ENCODE results near the gene FGF12.

FGF12 gene

GRCh38 chr3:192177383-192177782, 550.0 kb downstream of the FGF12 start:
- no peak for DNase-seq

- DNase-seq = no peak
Measured at GRCh38 chr3:192174283-192174682, 553.1 kb downstream of the FGF12 start.

- no peak for DNase-seq
Measured at GRCh38 chr3:192171213-192171612, 556.1 kb downstream of the FGF12 start.

GRCh38 chr3:192170659-192171058, 556.7 kb downstream of the FGF12 start:
- DNase-seq = no peak

DNA sequence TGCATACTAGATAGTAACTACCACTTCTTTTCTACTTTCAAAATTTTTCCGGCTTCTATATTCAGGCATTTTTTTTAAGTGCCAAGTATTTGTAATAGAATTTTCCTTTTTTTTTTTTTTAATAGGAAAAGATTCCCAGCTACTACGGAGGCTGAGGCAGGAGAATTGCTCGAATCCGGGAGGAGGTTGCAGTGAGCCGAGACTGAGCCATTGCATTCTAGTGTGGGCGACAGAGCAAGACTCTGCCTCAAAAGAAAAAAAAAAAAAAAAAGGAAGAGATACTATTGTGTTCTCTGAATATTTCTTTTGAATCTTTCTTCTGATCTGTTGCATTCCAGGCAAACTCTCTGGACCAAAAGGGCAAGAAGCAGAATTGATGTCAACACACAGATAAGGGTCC, 557.3 kb downstream of the FGF12 start:
- DNase-seq = no peak

GRCh38 chr3:192169332-192169915, 557.9 kb downstream of the FGF12 start:
- DNase-seq = no peak

DNA sequence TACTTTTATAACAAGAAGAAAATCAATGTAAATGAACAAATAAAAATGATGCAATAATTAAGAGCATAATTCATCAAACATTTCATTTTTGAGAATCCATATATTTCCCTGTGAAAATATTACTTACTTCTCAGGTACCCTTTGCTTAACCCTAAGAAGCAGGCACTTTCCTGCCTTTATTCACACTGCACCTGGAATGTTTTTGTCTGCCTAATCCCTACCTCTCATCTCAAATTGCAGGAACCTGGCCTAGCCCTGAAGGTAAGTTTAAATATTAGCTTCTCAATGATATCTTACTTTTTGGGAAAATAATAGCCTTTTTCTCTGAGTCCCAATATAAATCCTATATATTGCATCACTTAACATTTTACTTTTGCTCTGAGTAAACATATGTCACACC, 559.1 kb downstream of the FGF12 start:
- no peak for DNase-seq

- no peak for DNase-seq
Measured at GRCh38 chr3:192165552-192165951, 561.8 kb downstream of the FGF12 start.

- no peak for DNase-seq
Measured at GRCh38 chr3:192161661-192162060, 565.7 kb downstream of the FGF12 start.

- no peak for DNase-seq
Measured at GRCh38 chr3:192156382-192156781, 571.0 kb downstream of the FGF12 start.

GRCh38 chr3:192155194-192155593, 572.1 kb downstream of the FGF12 start:
- no peak for DNase-seq

DNA sequence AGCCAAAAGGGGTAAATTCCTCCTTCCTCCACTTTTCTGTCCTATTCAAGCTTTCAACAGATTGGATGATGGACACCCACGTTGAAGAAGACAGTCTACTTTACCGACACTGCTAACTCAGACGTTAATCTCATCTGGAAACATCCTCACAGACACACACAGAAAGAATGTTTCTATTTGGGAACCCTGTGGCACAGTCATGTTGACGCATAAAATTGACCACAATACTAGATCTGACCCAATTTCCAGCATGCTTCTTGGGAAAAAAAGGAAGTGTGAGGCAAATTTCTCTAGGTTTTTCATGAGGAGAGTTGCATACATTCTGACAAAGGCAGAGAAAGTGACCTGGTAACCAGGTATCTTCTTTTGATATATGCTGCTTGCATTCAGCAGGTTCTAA, 594.1 kb downstream of the FGF12 start:
- no peak for DNase-seq

DNA sequence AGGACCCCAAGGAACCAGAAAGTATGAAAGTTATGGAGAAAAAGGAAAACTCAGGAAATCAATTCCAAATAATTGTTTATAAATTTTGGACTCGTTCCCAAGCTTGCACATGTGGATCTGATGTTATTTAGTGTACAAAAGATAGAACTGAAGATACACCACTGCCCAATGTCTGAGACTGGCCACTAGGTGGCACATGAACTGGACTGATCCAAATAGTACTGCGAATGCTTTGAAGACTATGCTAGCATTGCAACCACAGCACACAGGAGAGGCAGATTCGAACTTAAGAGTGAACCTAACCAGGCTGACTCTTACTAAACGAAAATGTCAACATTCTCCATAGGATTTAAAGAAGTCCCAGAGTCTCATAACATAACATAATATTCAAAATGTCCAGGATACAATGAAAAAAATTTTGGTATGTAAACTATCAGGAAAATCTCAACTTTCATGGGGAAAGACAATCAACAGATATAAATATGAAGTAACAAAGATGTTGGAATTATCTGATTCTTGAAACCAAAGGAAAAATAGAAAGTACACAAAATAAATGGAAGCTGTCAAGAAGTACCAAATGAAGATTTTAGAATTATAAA, 596.7 kb downstream of the FGF12 start:
- peak; percentile 75 for DNase-seq

- no peak for DNase-seq
Measured at GRCh38 chr3:192129586-192129985, 597.8 kb downstream of the FGF12 start.

GRCh38 chr3:192128922-192129321, 598.4 kb downstream of the FGF12 start:
- DNase-seq = no peak

DNA sequence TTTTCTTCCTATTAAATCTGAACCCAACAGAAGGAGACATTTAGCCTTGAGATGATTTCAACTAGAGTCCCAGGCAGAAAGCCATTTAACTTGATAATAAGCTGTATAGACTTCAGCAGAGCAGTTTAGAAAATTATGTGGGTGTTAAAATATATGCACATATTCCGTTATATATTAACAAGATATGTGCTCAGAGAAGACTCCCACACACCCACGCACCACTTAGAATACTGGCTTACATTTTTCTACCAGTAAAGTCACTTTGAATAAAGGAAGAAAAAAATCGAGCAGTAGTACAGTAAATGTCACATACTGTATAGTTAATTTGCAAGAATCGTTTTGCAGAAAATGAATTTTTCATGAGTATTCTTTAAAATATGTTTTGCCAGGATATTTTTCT, 599.3 kb downstream of the FGF12 start:
- no peak for DNase-seq

DNA sequence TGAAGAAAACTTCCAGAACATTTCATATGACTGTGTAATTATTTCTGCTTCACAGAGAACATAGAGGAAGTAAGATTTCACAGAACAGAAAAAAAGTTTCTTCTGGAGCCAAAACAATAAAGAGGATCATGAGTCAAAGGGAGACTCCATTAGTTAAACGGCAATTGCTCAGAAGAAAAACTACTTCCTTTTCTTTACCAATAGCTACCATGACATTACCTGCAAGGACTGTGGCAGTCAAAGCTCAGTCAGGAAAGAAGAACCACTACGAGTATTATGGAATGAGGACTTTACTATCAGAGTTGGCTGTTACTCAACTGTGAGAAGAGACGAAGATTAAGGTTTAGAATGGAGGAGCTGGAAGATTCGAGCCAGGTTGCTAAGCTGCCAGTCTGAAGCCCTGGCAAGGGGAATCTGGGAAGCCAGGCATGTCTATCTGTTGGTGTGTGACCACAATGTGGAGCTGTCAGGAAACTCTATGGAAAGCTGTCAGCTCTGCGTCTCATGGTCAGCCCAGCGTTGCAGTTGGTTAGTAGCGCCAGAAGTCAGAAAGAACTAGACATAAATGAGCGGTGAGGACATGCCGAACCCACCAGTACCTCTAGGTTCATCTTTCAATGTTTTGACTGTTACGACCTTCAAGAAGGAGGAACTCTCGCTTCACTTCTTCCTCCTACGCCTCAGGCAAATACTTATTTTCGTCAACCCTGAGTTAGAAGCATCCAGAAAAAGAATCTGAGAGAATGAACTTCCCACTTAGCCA, 604.3 kb downstream of the FGF12 start:
- no peak for DNase-seq

DNA sequence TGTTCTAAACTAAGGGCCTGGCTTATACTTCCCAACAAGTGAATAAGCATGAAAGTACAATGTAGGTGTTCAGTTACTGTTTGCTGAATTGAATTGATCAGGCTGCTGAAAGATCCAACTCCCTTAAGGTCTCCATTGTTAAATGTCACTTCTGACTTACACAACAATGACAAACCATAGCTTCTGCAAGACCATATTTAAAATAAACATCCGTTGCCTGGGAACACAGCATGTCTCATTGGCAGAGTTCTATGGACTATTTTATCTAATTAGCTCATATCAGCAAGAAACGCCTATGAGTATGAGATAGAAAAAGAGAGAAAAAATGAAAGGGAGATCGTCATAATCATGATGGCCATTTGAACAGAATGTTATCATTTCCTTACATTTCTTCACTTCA, 605.4 kb downstream of the FGF12 start:
- no peak for DNase-seq

- no peak for DNase-seq
Measured at GRCh38 chr3:192108820-192109219, 618.5 kb downstream of the FGF12 start.

GRCh38 chr3:192106543-192106942, 620.8 kb downstream of the FGF12 start:
- DNase-seq = no peak

DNA sequence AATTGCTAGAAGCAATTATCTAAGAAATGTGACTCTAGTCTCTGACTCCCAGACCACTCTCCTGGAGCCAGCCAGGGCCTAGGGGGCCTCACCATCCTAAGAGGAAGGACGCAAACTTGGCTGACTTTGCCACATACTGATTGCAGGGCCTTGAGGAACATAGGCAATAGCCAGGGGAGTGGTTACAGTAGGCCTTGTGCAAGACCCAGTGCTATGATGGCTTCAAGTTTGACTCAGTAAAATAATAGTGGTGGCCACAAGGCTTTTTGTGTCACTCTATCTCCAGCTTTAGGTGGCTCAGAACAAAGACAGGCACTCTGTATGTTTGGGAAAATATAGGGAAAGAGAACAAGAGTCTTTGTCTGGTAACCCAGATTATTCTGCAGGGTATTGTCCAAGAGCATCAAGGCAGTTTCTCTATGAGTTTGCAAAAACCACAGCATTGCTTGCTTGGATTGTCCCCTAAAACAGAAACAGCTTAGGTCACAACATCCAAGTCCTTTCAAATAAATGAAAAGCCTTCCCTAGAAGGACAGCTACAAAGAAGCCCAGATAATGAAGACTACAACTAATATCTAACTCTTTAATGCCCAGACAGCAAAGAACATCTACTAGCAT, 634.8 kb downstream of the FGF12 start:
- no peak for DNase-seq

DNA sequence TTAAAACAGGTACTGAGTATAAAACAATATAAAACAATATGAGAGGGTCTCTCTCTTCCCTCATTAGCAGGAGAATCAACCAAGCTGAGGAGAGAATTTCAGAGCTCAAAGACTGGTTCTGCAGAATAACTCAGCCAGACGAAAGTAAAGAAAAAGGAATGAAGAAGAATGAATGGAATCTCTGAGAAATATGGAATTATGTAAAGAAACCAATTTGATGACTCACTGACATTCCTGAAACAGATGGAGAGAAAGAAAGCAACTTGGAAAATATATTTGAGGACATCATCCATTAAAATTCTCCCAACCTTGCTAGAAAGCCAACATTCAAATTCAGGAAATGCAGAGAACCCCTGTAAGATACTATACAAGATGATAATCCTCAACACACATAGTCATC, 635.5 kb downstream of the FGF12 start:
- no peak for DNase-seq

GRCh38 chr3:192090586-192090985, 636.8 kb downstream of the FGF12 start:
- peak; percentile 68 for DNase-seq
